Measurements from ENCODE around the gene RIPK3. TPM values are rescaled to one million over a fixed set of nuclear protein-coding genes. Genes with fewer than 3 reads are reported as not detected.

RIPK3 gene
- total RNA-seq, 1 experiment from 2014 or later = 0.35 TPM

GRCh38 chr14:24381363-24382063 lies 41.7 kb upstream of the RIPK3 start:
- no peak overlapping the region for H2BK120ac ChIP-seq (ENCODE audit: low read depth, low read length, poor library complexity, severe bottlenecking)

More at GRCh38 chr14:24381363-24382063, 41.7 kb upstream of the RIPK3 start:
- Histone ChIP-seq H3K4me1 (ENCODE audit: insufficient read depth, low read length) (peaks cover 3% of the 10 kb centered on the region), H4K91ac (ENCODE audit: insufficient read length, low read depth, low read length) (no peak overlapping the region), H3K23me2 (ENCODE audit: insufficient read length, low read depth, low read length, poor library complexity, severe bottlenecking) (no peaks in the 10 kb centered on the region), H3T11ph (ENCODE audit: low read length) (no peak overlapping the region), H3K79me1 (ENCODE audit: insufficient read depth, low read depth, low read length, poor library complexity, severe bottlenecking) (no peaks in the 10 kb centered on the region), H3K4me2 (ENCODE audit: insufficient read depth, insufficient read length, low read length) (no peak overlapping the region), H2AK5ac (ENCODE audit: insufficient read length, low read length) (no peak overlapping the region), H3K9ac (ENCODE audit: extremely low read depth, insufficient read length, low read length) (no peak overlapping the region), H4K8ac (replicated peaks; ENCODE audit: insufficient read length, low read depth, low read length) (no peak overlapping the region), H3K9me3 (ENCODE audit: control insufficient read depth, low read depth, low read length) (no peaks in the 10 kb centered on the region), H3K23ac (ENCODE audit: insufficient read length, low read depth, low read length) (no peak overlapping the region), H3K79me2 (ENCODE audit: insufficient read depth, low read length) (no peaks in the 10 kb centered on the region; the same call in 1 of the 2 replicates), H3K56ac (ENCODE audit: insufficient read length, low read depth, low read length) (no peak overlapping the region), H2BK20ac (ENCODE audit: low read depth, low read length, poor library complexity, severe bottlenecking) (no peak overlapping the region), H4K5ac (ENCODE audit: insufficient read length, low read depth, low read length) (no peak overlapping the region), H4K20me1 (ENCODE audit: control insufficient read depth, insufficient read depth, insufficient read length) (no peaks in the 10 kb centered on the region), H3K27me3 (ENCODE audit: insufficient read depth, low read length) (no peaks in the 10 kb centered on the region), H2BK15ac (ENCODE audit: low read depth, low read length) (no peak overlapping the region), H3K27ac (ENCODE audit: insufficient read length, low read depth, low read length) (no peak overlapping the region), H3K4ac (ENCODE audit: low read depth, low read length) (no peak overlapping the region), H3K18ac (ENCODE audit: insufficient read length, low read depth, low read length) (no peak overlapping the region), H2BK12ac (ENCODE audit: insufficient read length, low read depth, low read length) (no peak overlapping the region), H2AFZ (ENCODE audit: low read length) (no peak overlapping the region), H2BK5ac (ENCODE audit: insufficient read length, low read length) (no peak overlapping the region), H3K14ac (ENCODE audit: insufficient read depth, low read length) (no peak overlapping the region)
- Mint-ChIP-seq H3K27me3 (ENCODE audit: low read depth) (no peaks in the 10 kb centered on the region; the same call in none of the 2 replicates), H3K4me1 (peaks cover 25 to 34% of the 10 kb centered on the region in 2 experiments), H3K36me3 (ENCODE audit: insufficient read depth in 1 of 3, low read depth in 3 of 3) (peaks cover 0 to 1% (median 0%) of the 10 kb centered on the region in 3 experiments; a peak in 4 of 7 replicates), H3K27ac (no peak overlapping the region), H3K4me3 (no peak overlapping the region), H3K9me3 (no peaks in the 10 kb centered on the region)
- no peak for TF ChIP-seq CTCF (conservative IDR thresholded peaks at IDR 0.05)
- WGBS (ENCODE audit: extremely low coverage, insufficient read length, low lambda C conversion rate) = no CpG with 5 or more reads among the region's 8 CpGs
- DNase-seq = no peak
